ENCODE results near the gene MT1E. TPM values are rescaled to one million over a fixed set of nuclear protein-coding genes. Genes with fewer than 3 reads are reported as not detected.
A peak's percentile ranks its signal among the peaks of the same experiment; 100 is the strongest.

Gene MT1E
- total and polyA plus RNA-seq, 2 of the 13 experiments (the other 11 are each of a cell fraction or from before 2014, with no cell fraction given), result 110 to 1,072 TPM

- TF ChIP-seq GPN1 (CRISPR knock-in tag; IDR thresholded peaks at IDR 0.05; ENCODE audit: borderline replicate concordance), result no peak
- TF ChIP-seq KDM4B (CRISPR knock-in tag; IDR thresholded peaks at IDR 0.05), result no peak
- TF ChIP-seq SALL1 (CRISPR knock-in tag; IDR thresholded peaks at IDR 0.05), result peak; percentile 73; the same call in 1 of the 2 replicates
- TF ChIP-seq SRF (IDR thresholded peaks at IDR 0.05; ENCODE audit: low read depth, low read length), result no peak
- no peak for TF ChIP-seq HOXA5 (CRISPR knock-in tag; IDR thresholded peaks at IDR 0.05)
- no peak for TF ChIP-seq ZNF367 (CRISPR knock-in tag; IDR thresholded peaks at IDR 0.05; ENCODE audit: borderline replicate concordance)
- TF ChIP-seq ZNF777 (CRISPR knock-in tag; IDR thresholded peaks at IDR 0.05), result no peak
- TF ChIP-seq TFAP4 (IDR thresholded peaks at IDR 0.05; ENCODE audit: borderline replicate concordance, low read depth), result no peak
- TF ChIP-seq ZNF350 (CRISPR knock-in tag; IDR thresholded peaks at IDR 0.05; ENCODE audit: borderline replicate concordance, low read depth), result 0 out of 2 replicates have a peak, but pooled peaks have one; percentile 23
- TF ChIP-seq ZNF343 (CRISPR knock-in tag; IDR thresholded peaks at IDR 0.05), result no peak
- TF ChIP-seq GATAD2A (CRISPR knock-in tag; IDR thresholded peaks at IDR 0.05), result peak; percentile 65
- TF ChIP-seq ZKSCAN5 (CRISPR knock-in tag; IDR thresholded peaks at IDR 0.05), result no peak
- peak; percentile 38; the same call in 1 of the 2 replicates for TF ChIP-seq GABPB1 (CRISPR knock-in tag; IDR thresholded peaks at IDR 0.05)
- peak; percentile 94 for TF ChIP-seq STAG1 (CRISPR knock-in tag; IDR thresholded peaks at IDR 0.05)
- peak; percentile 51; the same call in 1 of the 2 replicates for TF ChIP-seq ZNF292 (CRISPR knock-in tag; IDR thresholded peaks at IDR 0.05; ENCODE audit: borderline replicate concordance, low read depth)
- TF ChIP-seq ARNTL (CRISPR knock-in tag; IDR thresholded peaks at IDR 0.05), result no peak
- TF ChIP-seq ATF3 (CRISPR knock-in tag; IDR thresholded peaks at IDR 0.05), result no peak
- no peak for TF ChIP-seq TERF1 (CRISPR knock-in tag; IDR thresholded peaks at IDR 0.05)
- peak; percentile 48 for TF ChIP-seq GATAD1 (CRISPR knock-in tag; IDR thresholded peaks at IDR 0.05)
- peak; percentile 45; the same call in 1 of the 2 replicates for TF ChIP-seq IRF9 (CRISPR knock-in tag; IDR thresholded peaks at IDR 0.05; ENCODE audit: borderline replicate concordance)
- TF ChIP-seq HCFC1 (IDR thresholded peaks at IDR 0.05; ENCODE audit: low read depth, low read length), result no peak
- TF ChIP-seq MIXL1 (CRISPR knock-in tag; IDR thresholded peaks at IDR 0.05), result peak; percentile 84
- TF ChIP-seq ARID2 (CRISPR knock-in tag; IDR thresholded peaks at IDR 0.05; ENCODE audit: borderline replicate concordance), result no peak
- TF ChIP-seq ZNF563 (CRISPR knock-in tag; IDR thresholded peaks at IDR 0.05), result no peak
- peak; percentile 73; the same call in 1 of the 2 replicates for TF ChIP-seq TGIF2 (CRISPR knock-in tag; IDR thresholded peaks at IDR 0.05)
- TF ChIP-seq NAIF1 (CRISPR knock-in tag; IDR thresholded peaks at IDR 0.05; ENCODE audit: borderline replicate concordance), result no peak
- 0 out of 2 replicates have a peak, but pooled peaks have one; percentile 46 for TF ChIP-seq DNMT1 (CRISPR knock-in tag; IDR thresholded peaks at IDR 0.05)
- 0 out of 2 replicates have a peak, but pooled peaks have one; percentile 36 for TF ChIP-seq ZNF644 (CRISPR knock-in tag; IDR thresholded peaks at IDR 0.05; ENCODE audit: low read depth)
- no peak for TF ChIP-seq TRIM24 (CRISPR knock-in tag; IDR thresholded peaks at IDR 0.05)
- TF ChIP-seq KAT8 (CRISPR knock-in tag; IDR thresholded peaks at IDR 0.05), result peak; percentile 22; the same call in 1 of the 2 replicates
- peak; percentile 83; the same call in 1 of the 2 replicates for TF ChIP-seq MEIS2 (CRISPR knock-in tag; IDR thresholded peaks at IDR 0.05)
- no peak for TF ChIP-seq STAT5B (CRISPR knock-in tag; IDR thresholded peaks at IDR 0.05)
- peak; percentile 59; the same call in 1 of the 2 replicates for TF ChIP-seq ZNF792 (CRISPR knock-in tag; IDR thresholded peaks at IDR 0.05)
Observed at GRCh38 chr16:56603589-56603988, 22.0 kb upstream of the MT1E start (continued).

Data from HepG2 (cell line).